Glomerular endothelial cell (primary cell): Measurements from ENCODE around the gene LRMDA. TPM values are rescaled to one million over a fixed set of nuclear protein-coding genes. Genes with fewer than 3 reads are reported as not detected.
A peak's percentile ranks its signal among the peaks of the same experiment; 100 is the strongest.

Source experiments
- DNase-seq: peaks from one replicate; pipeline ENCODE4 v3.0.0-alpha.2; 2011; ENCODE audit warnings: low read depth, low spot score; ENCODE audit errors: extremely low read depth
- total RNA-seq: library from RNA; depleted of rRNA; stranded (reverse); fragments of >200 nt; gene quantifications from 2 replicates; pipeline ENCODE4 v1.2.3, GENCODE V29; 2015

Gene LRMDA
- total RNA-seq, 1 donor from 2014 or later, result 25.7 TPM

- DNase-seq, result no peak
These were observed 11.9 kb downstream of the LRMDA start for GRCh38 chr10:75443362-75443761.

DNA sequence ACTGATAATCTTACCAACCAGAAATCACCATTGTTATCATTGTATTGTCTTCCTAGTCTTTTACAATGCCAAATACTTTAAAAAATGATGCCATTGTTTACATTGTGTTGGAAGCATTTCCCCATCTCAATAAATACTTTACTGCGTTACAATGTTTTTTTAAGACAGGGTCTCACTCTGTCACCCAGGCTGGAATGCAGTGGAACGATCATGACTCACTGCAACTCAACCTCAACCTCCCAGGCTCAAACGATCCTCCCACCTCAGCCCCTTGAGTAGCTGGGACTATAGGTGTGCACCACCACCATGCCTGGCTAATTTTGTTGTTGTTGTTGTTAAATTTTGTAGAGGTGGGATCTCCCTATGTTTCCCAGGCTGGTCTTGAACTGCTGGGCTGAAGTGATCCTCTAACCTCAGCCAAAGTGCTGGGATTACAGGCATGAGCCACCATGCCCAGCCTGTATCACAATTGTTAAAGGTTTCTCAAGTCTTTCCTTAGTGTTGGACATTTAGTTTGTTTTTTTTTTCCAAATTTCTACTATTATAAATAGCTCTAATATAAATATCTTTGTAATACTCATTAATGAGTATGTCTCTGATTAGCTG lies 13.5 kb downstream of the LRMDA start:
- DNase-seq, result no peak

DNA sequence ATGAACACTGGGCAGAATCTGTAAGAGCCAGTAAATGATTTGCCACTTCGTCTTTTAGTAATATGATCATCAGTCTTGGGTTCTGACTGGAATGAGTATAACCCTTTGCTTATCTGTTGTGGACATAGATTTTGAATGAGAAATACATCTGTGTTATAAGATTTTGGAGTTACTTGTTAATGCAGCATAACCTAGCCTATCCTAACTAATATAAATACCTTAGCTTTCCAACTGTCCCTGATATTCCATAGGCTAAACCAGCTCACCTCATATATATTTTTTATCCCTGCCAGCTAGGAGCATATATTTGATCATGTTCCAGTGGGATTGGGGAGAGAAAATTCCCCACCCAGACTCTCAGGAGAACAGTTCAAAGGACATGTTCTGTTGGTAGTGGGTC lies 15.1 kb downstream of the LRMDA start:
- no peak for DNase-seq

GRCh38 chr10:75448166-75448565 lies 16.7 kb downstream of the LRMDA start:
- no peak for DNase-seq

DNA sequence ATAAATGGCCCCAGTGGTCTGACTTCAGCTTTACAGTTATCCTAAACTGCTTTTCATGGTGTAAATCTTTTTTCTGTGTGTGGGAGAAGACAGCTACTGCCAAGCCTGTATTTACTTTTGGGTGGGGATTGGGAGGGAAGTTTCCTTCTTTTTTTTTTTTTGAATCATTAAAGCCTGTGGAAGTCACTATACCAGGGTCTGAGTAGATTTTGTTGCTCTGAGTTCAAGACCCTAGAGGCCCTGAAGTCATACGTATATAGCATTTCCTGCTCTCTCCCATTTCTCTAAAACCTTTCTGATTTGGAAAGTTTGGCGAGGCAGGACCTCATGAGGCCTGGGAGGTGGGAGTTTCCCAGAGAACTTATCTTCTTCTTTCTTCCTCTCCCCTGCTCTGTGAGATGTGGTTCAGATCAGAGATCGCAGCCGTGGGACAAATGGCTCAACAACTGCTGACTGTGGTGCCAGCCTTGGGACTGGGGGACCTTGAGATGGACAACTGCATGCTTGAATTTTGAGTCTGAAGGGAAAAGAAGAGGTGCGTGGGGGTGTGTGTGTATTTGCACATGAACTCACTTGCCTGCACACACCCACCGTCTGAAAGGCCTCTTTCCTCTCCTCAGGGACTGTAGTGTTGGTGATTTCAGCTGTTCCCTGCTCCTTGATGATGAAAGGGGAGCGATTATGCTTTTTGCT lies 18.1 kb downstream of the LRMDA start:
- no peak for DNase-seq

DNA sequence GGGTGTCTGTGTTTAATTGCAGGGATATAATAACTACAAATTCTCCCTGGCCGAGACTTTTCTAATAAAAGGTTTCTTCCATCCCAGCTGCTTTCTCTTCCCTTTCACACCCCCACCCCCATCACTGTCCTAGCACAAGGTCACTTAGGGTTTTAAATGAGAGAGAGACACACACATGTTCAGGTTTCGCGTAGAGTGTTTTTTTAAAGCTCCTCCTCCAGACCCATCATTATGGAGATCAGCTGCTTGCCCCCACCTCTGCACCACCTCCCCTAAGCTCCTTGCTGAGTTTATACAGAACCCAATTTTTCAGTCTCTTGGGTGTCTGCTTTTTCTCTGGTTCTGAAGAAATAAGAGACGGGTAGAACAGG lies 18.6 kb downstream of the LRMDA start:
- no peak for DNase-seq

DNA sequence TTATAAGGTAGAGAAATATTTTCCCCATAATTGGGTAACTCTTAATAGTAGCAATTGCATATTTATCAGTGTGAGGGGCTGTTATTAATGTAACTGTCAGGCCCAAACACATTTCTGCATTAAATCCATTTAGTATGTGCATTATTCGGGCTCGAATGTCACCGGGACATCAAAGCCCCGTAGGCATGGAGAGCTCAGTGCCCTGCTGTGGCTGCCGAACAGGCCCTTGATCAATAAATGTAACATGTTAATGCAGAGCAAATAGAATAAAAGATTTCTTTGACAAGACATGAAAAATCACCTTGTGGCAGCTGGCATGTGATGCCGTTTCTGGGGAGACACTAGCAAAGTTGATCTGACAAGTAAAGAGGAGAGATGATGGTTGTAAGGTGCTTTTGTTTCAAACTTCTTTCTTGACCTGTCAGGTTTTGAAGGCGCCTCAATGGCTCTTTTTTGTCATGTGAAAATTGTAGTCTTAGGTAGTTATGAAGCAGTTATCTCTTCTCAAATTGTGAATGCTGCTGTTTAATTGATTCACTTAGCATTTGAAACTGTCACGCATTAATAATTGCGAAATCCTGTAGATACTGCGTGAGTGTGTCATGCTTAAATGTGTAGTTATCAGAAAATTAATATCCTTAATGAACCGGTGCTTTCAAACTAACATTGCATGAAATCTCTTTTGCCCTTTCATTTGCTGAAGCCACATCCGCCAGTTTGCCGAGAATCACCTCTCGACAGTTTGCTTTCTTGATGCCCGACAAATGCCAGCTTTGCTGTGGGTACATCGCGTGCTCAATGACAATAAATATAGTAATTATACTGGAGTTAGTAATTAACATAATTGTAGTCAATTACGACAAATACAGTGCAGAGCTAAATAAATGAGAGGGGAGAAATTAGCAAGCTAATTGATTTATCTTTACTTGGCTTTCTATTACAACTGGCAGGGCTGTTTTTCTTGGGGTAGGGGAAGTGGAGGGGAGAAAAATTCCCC lies 19.5 kb downstream of the LRMDA start:
- no peak for DNase-seq

- DNase-seq, result no peak
These were observed 20.4 kb downstream of the LRMDA start for GRCh38 chr10:75451831-75452230.

DNA sequence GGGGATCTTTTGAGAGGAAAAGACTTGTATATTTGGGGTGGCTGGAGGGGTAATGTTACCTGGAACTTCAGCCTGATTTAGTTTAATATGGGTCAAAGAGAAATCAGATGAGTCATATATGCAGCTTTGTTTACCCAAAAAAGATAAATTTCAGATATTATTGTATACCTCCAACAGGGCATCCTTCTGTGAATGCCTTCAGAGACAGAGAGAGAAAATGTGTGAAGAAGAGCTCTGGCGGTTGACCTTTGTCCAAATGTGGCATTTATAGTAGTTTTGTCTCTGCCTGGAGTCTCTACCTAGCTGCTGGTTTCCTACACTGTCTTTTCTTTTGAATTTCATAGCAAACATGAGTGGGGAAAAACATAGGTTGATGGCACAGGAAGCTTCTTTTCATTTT lies 21.6 kb downstream of the LRMDA start:
- DNase-seq, result no peak

DNA sequence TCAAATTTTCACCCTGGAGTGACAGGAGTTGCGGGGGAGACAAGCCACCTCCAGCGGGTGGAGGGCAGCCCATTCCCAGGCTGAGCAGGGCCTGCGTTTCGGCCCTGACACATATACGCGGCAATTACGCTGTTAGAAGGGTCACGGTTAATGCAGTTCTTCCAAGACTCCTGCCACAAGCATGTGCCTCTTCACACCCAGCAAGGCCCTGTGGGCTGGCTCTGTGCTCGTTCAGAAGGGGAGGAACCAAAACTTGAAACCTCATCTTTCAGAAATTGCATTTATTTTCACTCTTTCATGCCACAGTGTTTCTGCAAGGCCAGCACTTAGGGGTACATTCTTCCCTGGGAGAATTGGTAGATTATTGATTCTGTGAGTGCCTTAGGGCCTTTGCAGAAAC lies 24.7 kb downstream of the LRMDA start:
- no peak for DNase-seq

DNA sequence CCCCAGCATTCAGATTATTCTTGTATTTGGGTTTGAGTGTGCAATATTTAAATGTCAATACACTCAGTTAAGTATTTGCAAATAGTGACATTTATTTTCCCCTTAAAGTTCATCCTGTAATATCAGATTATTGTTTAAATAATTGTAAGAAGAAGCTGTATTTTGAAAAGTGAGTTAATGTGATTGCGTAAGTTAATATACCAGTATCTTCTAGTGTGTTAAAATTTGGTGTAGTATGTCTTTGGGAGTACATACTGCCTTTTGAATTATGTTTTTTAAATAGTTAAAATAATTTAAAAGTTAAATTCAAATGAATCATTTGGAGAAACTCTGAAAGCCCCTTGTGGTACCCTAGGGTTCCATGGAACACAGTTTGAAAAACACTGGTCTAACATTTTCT lies 28.6 kb downstream of the LRMDA start:
- DNase-seq, result no peak

DNA sequence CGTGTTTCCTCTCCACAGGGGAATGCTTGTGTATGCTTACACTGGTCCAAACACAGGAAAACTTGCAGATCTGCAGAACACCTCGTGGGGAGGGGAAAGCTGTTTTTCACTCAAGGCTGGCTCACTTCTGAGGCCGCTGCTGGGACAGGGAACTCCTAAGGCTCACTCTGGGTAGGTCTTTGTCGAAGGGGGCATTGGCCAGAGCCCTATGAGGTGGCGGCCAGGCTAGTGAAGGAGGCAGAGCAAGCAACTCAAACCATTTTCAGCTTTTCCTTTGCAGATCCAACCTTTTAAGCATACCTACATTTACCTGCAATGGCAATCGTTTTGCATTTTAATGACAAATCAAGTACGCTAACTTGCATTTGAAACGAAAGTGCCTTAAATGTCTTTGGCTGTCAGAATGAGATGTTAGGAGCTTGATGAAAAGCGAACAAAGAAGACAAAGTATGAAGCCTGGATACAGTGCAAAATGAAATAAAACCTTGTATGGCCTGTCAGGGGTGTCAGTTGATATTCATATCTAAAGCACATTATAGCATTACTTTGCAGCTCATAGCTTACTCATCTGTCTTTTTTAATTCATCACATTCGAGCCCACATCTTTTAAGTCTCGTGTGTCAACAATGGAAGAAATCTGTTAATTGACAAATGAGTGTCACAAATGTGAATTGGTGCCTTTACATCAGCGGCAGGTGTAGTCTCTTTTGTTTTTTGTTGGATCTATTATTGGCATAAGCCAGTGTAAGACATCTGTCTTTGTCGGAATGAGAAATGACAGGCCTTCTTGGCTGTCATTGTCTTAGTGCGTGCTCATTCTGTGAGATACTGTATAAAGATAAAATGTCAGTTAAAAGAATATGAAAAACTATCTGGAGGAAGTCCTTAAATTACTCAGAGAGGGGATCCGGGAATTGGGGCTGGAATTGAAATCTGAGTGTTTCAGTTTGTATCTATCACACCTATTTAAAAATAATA lies 30.5 kb downstream of the LRMDA start:
- DNase-seq, result no peak

GRCh38 chr10:75462865-75463264 lies 31.4 kb downstream of the LRMDA start:
- no peak for DNase-seq

DNA sequence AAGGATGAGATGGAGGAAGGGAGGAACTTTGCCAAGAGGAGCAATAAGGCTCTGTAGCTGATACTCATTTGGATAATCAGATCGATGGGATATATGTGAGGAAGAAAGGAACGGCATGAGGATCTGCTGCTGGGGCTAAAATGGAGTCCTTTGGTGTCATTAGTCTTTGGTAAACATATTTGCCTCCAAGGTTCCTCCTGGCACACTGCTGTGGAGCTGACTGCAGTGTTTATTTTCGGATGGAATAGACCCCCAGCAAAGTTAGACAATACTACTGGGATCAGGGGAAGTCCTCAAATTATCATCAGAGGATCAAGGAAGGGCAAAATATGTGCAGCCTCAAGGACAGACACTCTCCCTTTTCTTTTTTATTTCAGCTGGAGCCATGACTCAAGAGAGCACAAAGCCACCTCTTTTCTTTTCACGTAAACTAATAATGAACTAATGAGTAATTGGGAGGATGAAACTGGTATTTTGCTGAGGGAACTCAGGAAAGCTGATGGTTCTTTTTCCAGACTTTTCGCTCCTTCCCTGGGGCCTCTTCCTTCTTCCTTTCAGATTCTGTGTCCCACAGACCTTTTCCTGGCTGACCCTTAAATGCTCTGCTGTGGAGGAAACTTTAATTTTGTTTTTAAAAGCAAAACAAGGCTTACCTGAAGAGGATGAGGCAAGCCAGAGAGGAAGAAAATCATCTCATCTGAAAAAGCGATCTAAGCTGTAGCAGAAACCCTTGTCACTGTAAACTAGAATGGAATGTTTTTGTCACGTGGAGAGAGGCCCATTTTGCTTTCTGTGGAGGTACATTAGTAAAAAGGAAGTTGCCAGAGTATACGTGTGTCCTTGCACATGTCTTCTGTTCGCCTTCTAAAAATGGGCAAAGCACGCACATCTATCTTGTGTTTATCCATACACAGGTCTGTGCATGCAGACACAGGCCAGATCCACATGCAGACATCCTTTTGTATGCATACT lies 33.3 kb downstream of the LRMDA start:
- DNase-seq, result no peak

DNA sequence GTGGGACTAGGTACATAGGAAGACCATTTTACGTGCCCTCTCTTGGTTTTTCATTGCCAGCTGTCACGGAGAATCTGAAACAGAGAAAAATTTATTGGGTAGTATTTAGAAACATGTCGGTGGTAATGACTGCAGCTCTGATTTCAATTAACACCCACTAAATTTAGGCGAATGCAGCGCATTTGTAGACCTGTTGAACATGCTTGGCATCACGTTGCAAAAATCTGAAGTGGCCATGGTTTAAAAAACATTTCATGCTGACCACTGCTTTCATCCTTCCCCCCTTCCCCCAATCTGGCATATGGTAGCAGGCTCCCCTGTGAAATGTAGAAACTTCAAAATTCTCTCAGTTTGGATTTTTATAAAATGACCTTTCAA lies 34.0 kb downstream of the LRMDA start:
- no peak for DNase-seq

- DNase-seq, result no peak
These were observed 34.6 kb downstream of the LRMDA start for GRCh38 chr10:75466001-75466400.

- DNase-seq, result no peak
These were observed 35.5 kb downstream of the LRMDA start for GRCh38 chr10:75466886-75467285.

DNA sequence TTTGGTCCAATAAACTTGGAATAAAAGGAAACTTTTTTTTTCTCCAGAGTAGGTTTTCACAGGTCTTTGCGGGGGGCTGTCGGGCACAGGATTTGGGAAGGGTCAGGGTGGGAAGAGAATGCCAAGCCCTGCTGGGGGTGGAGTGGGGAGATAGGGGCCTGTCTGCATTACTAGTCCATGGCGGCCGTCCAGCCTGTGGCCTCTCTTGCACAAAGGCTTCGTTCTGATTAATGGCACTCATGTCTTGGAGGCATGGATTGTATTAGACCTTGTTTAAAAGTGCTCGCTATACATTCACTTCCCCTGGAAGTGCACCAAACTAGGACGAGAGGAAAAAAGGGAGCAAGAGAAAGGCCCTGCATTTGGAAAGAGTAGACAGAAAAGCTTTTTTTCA lies 37.2 kb downstream of the LRMDA start:
- no peak for DNase-seq

- peak; percentile 31 for DNase-seq
These were observed 37.7 kb downstream of the LRMDA start for GRCh38 chr10:75469006-75469616.
